Heart left ventricle (tissue), 13 donors: ENCODE results near the gene RBMXL2.

Source experiments
- CTCF ChIP-seq, 12 donors: fragments of 200-600 bp; sonication (generic) in 4 of 12; IDR thresholded peaks; one replicate each; pipeline versions ENCODE4 v1.5.0 to v1.8.0; 2018 to 2022; ENCODE audit warnings: antibody characterized with exemption in 12 of 12, mild to moderate bottlenecking in 5 of 12
- POLR2A ChIP-seq, 2 donors: fragments of 450-650 bp; IDR thresholded peaks; one replicate each; pipeline ENCODE4 v1.6.1; 2017; ENCODE audit warnings: antibody characterized with exemption in 2 of 2, mild to moderate bottlenecking in 2 of 2, moderate library complexity in 2 of 2
- donor health status: ischemic (EF 13 %, LVEDD 7.1; RV severe dilation, severe dysfunction).
- donor health status: DM: no; HTN: yes; CAD: no.
- donor health status: DM: no; HTN: no; CAD: no.
- donor health status: ischemic (EF 25% LVEDD 6.9; RV normal size, moderate dysfunction).
- donor health status: ischemic (EF 25% LVEDD 5.7; RV mildly dilated, moderate dysfunction).
- donor health status: ischemic (EF 35%, LVEDD 5.7; RV mildly dilated, moderate dysfunction).
- donor health status: nonischemic (EF 11% LVEDD 7.7; RV severe dilation, severe dysfunction).
- donor health status: DM: yes; HTN: yes; CAD: no.
- donor health status: PGD.
- donor health status: ischemic (EF 29% LVEDD 5.4; RV normal size, mild dysfunction).
- donor health status: nonischemic (EF 23%, LVEDD 6.1; RV moderate dilation, normal function).

GRCh38 chr11:7088921-7089320 is at the start of gene RBMXL2:
- TF ChIP-seq CTCF (IDR thresholded peaks at IDR 0.05) (no peak), POLR2A (IDR thresholded peaks at IDR 0.05) (no peak)
